ENCODE data around the gene CLK2. TPM values are rescaled to one million over a fixed set of nuclear protein-coding genes. Genes with fewer than 3 reads are reported as not detected.

Gene CLK2
- 15.1 and 15.8 TPM in 2 replicates for total RNA-seq (2014; rRNA removed; shearing (Covaris generic))

GRCh38 chr1:155273343-155274245 is at the start of gene CLK2:
CLK2 (minus strand) TSS chr1:155273504; CDS start chr1:155270977, 2,527 bp downstream.
- DNase-seq (ENCODE audit: low read depth) = peak; percentile 92

- peak; percentile 52 for DNase-seq (ENCODE audit: low read depth)
Measured at GRCh38 chr1:155322571-155322952, 49.3 kb upstream of the CLK2 start.

GRCh38 chr1:155321639-155322503 is 48.6 kb upstream of the CLK2 start:
- no peak for DNase-seq (ENCODE audit: low read depth)

- no peak for DNase-seq (ENCODE audit: low read depth)
Measured at GRCh38 chr1:155320661-155321617, 47.6 kb upstream of the CLK2 start, which contains the start of gene RUSC1. RUSC1 (plus strand) TSS chr1:155320894; CDS start chr1:155321774, 880 bp downstream.

GRCh38 chr1:155320252-155320651 is 46.9 kb upstream of the CLK2 start:
- DNase-seq (ENCODE audit: low read depth) = no peak

GRCh38 chr1:155319536-155319935 is 46.2 kb upstream of the CLK2 start:
- DNase-seq (ENCODE audit: low read depth) = no peak

- DNase-seq (ENCODE audit: low read depth) = no peak
Measured at GRCh38 chr1:155318082-155318481, 44.8 kb upstream of the CLK2 start.

- no peak for DNase-seq (ENCODE audit: low read depth)
Measured at GRCh38 chr1:155316922-155317321, 43.6 kb upstream of the CLK2 start.

GRCh38 chr1:155313261-155313660 is 40.0 kb upstream of the CLK2 start:
- DNase-seq (ENCODE audit: low read depth) = no peak

GRCh38 chr1:155309423-155310021 is 36.2 kb upstream of the CLK2 start:
- peak; percentile 44 for DNase-seq (ENCODE audit: low read depth)

- DNase-seq (ENCODE audit: low read depth) = peak; percentile 100
Measured at GRCh38 chr1:155308493-155309422, 35.5 kb upstream of the CLK2 start, which contains the start of gene FDPS. FDPS (plus strand) TSS chr1:155308866; CDS start chr1:155309790, 924 bp downstream.

GRCh38 chr1:155307247-155307740 is 34.0 kb upstream of the CLK2 start:
- DNase-seq (ENCODE audit: low read depth) = peak; percentile 53

- DNase-seq (ENCODE audit: low read depth) = no peak
Measured at GRCh38 chr1:155305881-155306391, 32.6 kb upstream of the CLK2 start.

- DNase-seq (ENCODE audit: low read depth) = no peak
Measured at GRCh38 chr1:155304558-155305063, 31.3 kb upstream of the CLK2 start.

GRCh38 chr1:155301342-155301841 is 28.1 kb upstream of the CLK2 start, which contains the start of gene PKLR:
PKLR (minus strand) TSS chr1:155301438; CDS start chr1:155301395, 43 bp downstream.
- no peak for DNase-seq (ENCODE audit: low read depth)

- DNase-seq (ENCODE audit: low read depth) = no peak
Measured at GRCh38 chr1:155300553-155301329, 27.4 kb upstream of the CLK2 start.

GRCh38 chr1:155300024-155300423 is 26.7 kb upstream of the CLK2 start:
- no peak for DNase-seq (ENCODE audit: low read depth)

GRCh38 chr1:155297384-155297783 is 24.1 kb upstream of the CLK2 start:
- DNase-seq (ENCODE audit: low read depth) = no peak

All from M059J (cell line).